Subcutaneous preadipocyte (primary cell): ENCODE measurements around the gene USP17L15. TPM values are rescaled to one million over a fixed set of nuclear protein-coding genes. Genes with fewer than 3 reads are reported as not detected.

Experiments
- total RNA-seq: library from RNA; depleted of rRNA; stranded (reverse); fragments of >200 nt; gene quantifications from 2 replicates; pipeline ENCODE4 v1.2.3, GENCODE V29; 2012

The USP17L15 gene, protein sequence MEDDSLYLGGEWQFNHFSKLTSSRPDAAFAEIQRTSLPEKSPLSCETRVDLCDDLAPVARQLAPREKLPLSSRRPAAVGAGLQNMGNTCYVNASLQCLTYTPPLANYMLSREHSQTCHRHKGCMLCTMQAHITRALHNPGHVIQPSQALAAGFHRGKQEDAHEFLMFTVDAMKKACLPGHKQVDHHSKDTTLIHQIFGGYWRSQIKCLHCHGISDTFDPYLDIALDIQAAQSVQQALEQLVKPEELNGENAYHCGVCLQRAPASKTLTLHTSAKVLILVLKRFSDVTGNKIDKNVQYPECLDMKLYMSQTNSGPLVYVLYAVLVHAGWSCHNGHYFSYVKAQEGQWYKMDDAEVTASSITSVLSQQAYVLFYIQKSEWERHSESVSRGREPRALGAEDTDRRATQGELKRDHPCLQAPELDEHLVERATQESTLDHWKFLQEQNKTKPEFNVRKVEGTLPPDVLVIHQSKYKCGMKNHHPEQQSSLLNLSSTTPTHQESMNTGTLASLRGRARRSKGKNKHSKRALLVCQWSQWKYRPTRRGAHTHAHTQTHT
- not detected in 2 replicates for total RNA-seq

DNA sequence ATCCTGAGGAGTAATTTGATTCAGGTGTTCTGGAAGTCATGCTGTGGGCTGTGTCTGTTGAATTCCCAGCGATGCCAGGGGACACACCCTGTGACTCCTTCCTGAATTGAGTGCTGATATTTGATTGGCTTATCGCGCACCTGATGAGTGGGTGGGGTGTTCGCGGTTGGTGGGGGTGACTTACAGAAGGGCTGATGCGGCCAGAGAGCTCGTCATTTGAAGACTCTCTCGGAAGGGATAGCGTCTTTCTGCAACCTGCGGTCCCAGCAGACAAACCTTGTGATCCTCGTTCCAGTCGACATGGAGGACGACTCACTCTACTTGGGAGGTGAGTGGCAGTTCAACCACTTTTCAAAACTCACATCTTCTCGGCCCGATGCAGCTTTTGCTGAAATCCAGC is at the start of gene USP17L15:
Gene USP17L15, plus strand, starts transcription at position 301 of the 400 bp plus-strand sequence. Its CDS starts 0 bp downstream, at position 301.

DNA sequence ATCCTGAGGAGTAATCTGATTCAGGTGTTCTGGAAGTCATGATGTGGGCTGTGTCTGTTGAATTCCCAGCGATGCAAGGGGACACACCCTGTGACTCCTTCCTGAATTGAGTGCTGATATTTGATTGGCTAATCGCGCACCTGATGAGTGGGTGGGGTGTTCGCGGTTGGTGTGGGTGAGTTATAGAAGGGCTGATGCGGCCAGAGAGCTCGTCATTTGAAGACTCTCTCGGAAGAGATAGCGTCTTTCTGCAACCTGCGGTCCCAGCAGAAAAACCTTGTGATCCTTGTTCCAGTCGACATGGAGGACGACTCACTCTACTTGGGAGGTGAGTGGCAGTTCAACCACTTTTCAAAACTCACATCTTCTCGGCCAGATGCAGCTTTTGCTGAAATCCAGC is 23.8 kb upstream of the USP17L15 start, which contains the start of gene USP17L10:
Gene USP17L10, plus strand, starts transcription at position 301 of the 400 bp plus-strand sequence. Its CDS starts 0 bp downstream, at position 301.

DNA sequence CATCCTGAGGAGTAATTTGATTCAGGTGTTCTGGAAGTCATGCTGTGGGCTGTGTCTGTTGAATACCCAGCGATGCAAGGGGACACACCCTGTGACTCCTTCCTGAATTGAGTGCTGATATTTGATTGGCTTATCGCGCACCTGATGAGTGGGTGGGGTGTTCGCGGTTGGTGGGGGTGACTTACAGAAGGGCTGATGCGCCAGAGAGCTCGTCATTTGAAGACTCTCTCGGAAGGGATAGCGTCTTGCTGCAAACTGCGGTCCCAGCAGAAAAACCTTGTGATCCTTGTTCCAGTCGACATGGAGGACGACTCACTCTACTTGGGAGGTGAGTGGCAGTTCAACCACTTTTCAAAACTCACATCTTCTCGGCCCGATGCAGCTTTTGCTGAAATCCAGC is 19.1 kb upstream of the USP17L15 start, which contains the start of gene USP17L11:
Gene USP17L11, plus strand, starts transcription at position 301 of the 400 bp plus-strand sequence. Its CDS starts 0 bp downstream, at position 301.

DNA sequence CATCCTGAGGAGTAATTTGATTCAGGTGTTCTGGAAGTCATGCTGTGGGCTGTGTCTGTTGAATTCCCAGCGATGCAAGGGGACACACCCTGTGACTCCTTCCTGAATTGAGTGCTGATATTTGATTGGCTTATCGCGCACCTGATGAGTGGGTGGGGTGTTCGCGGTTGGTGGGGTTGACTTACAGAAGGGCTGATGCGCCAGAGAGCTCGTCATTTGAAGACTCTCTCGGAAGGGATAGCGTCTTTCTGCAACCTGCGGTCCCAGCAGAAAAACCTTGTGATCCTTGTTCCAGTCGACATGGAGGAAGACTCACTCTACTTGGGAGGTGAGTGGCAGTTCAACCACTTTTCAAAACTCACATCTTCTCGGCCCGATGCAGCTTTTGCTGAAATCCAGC is 14.3 kb upstream of the USP17L15 start, which contains the start of gene USP17L12:
Gene USP17L12, plus strand, starts transcription at position 301 of the 400 bp plus-strand sequence. Its CDS starts 0 bp downstream, at position 301.

DNA sequence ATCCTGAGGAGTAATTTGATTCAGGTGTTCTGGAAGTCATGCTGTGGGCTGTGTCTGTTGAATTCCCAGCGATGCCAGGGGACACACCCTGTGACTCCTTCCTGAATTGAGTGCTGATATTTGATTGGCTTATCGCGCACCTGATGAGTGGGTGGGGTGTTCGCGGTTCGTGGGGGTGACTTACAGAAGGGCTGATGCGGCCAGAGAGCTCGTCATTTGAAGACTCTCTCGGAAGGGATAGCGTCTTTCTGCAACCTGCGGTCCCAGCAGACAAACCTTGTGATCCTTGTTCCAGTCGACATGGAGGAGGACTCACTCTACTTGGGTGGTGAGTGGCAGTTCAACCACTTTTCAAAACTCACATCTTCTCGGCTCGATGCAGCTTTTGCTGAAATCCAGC is 9.6 kb upstream of the USP17L15 start, which contains the start of gene USP17L13:
Gene USP17L13, plus strand, starts transcription at position 301 of the 400 bp plus-strand sequence. Its CDS starts 0 bp downstream, at position 301.

DNA sequence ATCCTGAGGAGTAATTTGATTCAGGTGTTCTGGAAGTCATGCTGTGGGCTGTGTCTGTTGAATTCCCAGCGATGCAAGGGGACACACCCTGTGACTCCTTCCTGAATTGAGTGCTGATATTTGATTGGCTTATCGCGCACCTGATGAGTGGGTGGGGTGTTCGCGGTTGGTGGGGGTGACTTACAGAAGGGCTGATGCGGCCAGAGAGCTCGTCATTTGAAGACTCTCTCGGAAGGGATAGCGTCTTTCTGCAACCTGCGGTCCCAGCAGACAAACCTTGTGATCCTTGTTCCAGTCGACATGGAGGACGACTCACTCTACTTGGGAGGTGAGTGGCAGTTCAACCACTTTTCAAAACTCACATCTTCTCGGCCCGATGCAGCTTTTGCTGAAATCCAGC is 9.4 kb downstream of the USP17L15 start, which contains the start of gene USP17L17:
Gene USP17L17, plus strand, starts transcription at position 301 of the 400 bp plus-strand sequence. Its CDS starts 0 bp downstream, at position 301.

DNA sequence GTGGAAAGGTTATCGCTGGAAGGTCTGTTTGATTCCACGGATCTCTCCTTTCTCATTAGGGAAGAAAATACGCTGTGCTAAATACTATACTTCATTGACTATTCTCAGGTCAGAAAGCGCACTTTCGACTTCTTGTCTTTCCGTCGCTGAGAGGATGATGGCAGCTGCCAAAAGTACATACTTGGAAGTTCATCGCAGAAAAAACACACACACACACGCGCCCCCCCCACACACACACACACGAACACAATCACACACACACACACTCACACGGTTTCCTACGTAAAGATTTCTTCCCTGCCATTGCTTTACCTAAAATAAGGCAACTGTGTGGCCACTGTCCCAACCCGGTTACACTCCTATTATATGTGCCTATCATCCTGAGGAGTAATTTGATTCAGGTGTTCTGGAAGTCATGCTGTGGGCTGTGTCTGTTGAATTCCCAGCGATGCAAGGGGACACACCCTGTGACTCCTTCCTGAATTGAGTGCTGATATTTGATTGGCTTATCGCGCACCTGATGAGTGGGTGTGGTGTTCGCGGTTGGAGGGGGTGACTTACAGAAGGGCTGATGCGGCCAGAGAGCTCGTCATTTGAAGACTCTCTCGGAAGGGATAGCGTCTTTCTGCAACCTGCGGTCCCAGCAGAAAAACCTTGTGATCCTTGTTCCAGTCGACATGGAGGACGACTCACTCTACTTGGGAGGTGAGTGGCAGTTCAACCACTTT is 13.9 kb downstream of the USP17L15 start, which contains the start of gene USP17L18:
Gene USP17L18, plus strand, starts transcription at position 678 of the 728 bp plus-strand sequence. Its CDS starts 0 bp downstream, at position 678.

DNA sequence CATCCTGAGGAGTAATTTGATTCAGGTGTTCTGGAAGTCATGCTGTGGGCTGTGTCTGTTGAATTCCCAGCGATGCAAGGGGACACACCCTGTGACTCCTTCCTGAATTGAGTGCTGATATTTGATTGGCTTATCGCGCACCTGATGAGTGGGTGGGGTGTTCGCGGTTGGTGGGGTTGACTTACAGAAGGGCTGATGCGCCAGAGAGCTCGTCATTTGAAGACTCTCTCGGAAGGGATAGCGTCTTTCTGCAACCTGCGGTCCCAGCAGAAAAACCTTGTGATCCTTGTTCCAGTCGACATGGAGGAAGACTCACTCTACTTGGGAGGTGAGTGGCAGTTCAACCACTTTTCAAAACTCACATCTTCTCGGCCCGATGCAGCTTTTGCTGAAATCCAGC is 18.9 kb downstream of the USP17L15 start, which contains the start of gene USP17L19:
Gene USP17L19, plus strand, starts transcription at position 301 of the 400 bp plus-strand sequence. Its CDS starts 0 bp downstream, at position 301.

DNA sequence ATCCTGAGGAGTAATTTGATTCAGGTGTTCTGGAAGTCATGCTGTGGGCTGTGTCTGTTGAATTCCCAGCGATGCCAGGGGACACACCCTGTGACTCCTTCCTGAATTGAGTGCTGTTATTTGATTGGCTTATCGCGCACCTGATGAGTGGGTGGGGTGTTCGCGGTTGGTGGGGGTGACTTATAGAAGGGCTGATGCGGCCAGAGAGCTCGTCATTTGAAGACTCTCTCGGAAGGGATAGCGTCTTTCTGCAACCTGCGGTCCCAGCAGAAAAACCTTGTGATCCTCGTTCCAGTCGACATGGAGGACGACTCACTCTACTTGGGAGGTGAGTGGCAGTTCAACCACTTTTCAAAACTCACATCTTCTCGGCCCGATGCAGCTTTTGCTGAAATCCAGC is 23.6 kb downstream of the USP17L15 start, which contains the start of gene USP17L20:
Gene USP17L20, plus strand, starts transcription at position 301 of the 400 bp plus-strand sequence. Its CDS starts 0 bp downstream, at position 301.

DNA sequence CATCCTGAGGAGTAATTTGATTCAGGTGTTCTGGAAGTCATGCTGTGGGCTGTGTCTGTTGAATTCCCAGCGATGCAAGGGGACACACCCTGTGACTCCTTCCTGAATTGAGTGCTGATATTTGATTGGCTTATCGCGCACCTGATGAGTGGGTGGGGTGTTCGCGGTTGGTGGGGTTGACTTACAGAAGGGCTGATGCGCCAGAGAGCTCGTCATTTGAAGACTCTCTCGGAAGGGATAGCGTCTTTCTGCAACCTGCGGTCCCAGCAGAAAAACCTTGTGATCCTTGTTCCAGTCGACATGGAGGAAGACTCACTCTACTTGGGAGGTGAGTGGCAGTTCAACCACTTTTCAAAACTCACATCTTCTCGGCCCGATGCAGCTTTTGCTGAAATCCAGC is 28.4 kb downstream of the USP17L15 start, which contains the start of gene USP17L21:
Gene USP17L21, plus strand, starts transcription at position 301 of the 400 bp plus-strand sequence. Its CDS starts 0 bp downstream, at position 301.

DNA sequence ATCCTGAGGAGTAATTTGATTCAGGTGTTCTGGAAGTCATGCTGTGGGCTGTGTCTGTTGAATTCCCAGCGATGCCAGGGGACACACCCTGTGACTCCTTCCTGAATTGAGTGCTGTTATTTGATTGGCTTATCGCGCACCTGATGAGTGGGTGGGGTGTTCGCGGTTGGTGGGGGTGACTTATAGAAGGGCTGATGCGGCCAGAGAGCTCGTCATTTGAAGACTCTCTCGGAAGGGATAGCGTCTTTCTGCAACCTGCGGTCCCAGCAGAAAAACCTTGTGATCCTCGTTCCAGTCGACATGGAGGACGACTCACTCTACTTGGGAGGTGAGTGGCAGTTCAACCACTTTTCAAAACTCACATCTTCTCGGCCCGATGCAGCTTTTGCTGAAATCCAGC is 33.1 kb downstream of the USP17L15 start, which contains the start of gene USP17L22:
Gene USP17L22, plus strand, starts transcription at position 301 of the 400 bp plus-strand sequence. Its CDS starts 0 bp downstream, at position 301.

Other genes with a start within 250 kb of the USP17L15 start
- not detected in 2 replicates for gene FAM90A26, start 64.0 kb upstream of the USP17L15 start, total RNA-seq
- gene USP17L10, start 23.7 kb upstream of the USP17L15 start, total RNA-seq: not detected in 2 replicates
- gene USP17L11, start 19.0 kb upstream of the USP17L15 start, total RNA-seq: not detected in 2 replicates
- gene USP17L12, start 14.2 kb upstream of the USP17L15 start, total RNA-seq: not detected in 2 replicates
- not detected in 2 replicates for gene USP17L13, start 9.5 kb upstream of the USP17L15 start, total RNA-seq
- not detected in 2 replicates for gene USP17L17, start 9.5 kb downstream of the USP17L15 start, total RNA-seq
- gene USP17L18, start 14.2 kb downstream of the USP17L15 start, total RNA-seq: not detected in 2 replicates
- gene USP17L19, start 19.0 kb downstream of the USP17L15 start, total RNA-seq: not detected in 2 replicates
- gene USP17L20, start 23.7 kb downstream of the USP17L15 start, total RNA-seq: not detected in 2 replicates
- not detected in 2 replicates for gene USP17L21, start 28.5 kb downstream of the USP17L15 start, total RNA-seq
- not detected in 2 replicates for gene USP17L22, start 33.2 kb downstream of the USP17L15 start, total RNA-seq
- not detected in 2 replicates for gene USP17L24, start 90.8 kb downstream of the USP17L15 start, total RNA-seq
- not detected in 2 replicates for gene USP17L25, start 95.5 kb downstream of the USP17L15 start, total RNA-seq
- gene USP17L26, start 100.3 kb downstream of the USP17L15 start, total RNA-seq: not detected in 2 replicates
- gene USP17L5, start 105.0 kb downstream of the USP17L15 start, total RNA-seq: not detected in 2 replicates
- not detected in 2 replicates for gene USP17L27, start 109.8 kb downstream of the USP17L15 start, total RNA-seq
- not detected in 2 replicates for gene USP17L28, start 114.5 kb downstream of the USP17L15 start, total RNA-seq
- gene USP17L29, start 119.3 kb downstream of the USP17L15 start, total RNA-seq: not detected in 2 replicates
- gene USP17L30, start 128.7 kb downstream of the USP17L15 start, total RNA-seq: not detected in 2 replicates
- gene DEFB131A, start 210.0 kb downstream of the USP17L15 start, total RNA-seq: not detected in 2 replicates